ENCODE results near the gene MUC15. TPM values are rescaled to one million over a fixed set of nuclear protein-coding genes. Genes with fewer than 3 reads are reported as not detected.
"Not testable (repeated sequence)": the region's sequence is repeated elsewhere in the genome, so short reads cannot be mapped to it uniquely, and the experiment has no call there.

MUC15 gene, protein sequence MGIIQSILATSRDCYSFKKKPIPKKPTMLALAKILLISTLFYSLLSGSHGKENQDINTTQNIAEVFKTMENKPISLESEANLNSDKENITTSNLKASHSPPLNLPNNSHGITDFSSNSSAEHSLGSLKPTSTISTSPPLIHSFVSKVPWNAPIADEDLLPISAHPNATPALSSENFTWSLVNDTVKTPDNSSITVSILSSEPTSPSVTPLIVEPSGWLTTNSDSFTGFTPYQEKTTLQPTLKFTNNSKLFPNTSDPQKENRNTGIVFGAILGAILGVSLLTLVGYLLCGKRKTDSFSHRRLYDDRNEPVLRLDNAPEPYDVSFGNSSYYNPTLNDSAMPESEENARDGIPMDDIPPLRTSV
- not detected for total RNA-seq

DNA sequence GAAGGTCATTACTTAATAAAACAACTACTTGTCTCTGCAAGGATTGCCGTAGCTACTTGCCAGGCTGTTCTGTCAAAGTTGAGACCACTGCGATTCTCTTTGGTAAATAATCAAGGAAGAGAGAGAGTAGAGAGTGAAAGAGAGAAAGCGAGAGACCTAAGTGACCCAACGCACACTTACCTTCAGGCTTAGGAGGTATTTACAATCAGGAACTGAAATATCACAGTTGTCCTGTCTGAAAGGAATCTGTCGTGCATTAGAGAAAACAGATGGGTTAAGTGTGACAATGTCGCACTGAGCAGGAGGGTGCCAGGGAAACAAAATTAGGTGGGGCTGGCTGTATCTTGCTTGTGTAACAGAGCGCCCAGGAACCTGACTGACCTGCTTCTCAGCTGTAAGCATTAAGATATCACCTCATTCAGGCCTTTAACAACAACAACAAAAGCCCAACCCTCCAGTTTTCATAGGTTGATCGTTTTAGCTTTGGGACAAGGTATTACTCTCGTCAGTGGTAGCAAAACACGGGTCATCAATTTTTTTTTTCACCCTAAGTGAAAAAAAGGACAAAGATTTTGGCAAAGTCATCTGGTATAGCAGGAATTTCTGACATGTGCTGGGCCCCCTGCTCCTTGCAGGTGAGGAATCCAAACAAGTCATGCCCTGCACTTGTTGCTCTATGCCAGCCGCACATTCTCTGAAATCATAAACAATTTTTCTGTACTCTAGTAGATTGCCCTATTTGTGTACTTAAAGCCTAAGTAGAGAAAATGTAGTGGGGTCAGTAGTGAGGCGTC lies at the start of gene MUC15:
Gene MUC15, minus strand, starts transcription at position 403 of the 794 bp plus-strand sequence. CDS start 5,169 bp downstream, outside the sequence.
- ChIA-PET CTCF (no interaction called here), POLR2A (no interaction called here)
- Mint-ChIP-seq H3K27me3 (no peaks in the 10 kb centered on the region), H3K9me3 (no peaks in the 10 kb centered on the region), H3K27ac (no peak within 1 kb of the TSS), H3K4me1 (ENCODE audit: low read depth) (no peaks in the 10 kb centered on the region), H3K36me3 (no peaks in the 10 kb centered on the region), H3K4me3 (no peak within 1 kb of the TSS)
- DNase-seq = no peak
- intact Hi-C loops (cut with micrococcal nuclease) = no loop called here

DNA sequence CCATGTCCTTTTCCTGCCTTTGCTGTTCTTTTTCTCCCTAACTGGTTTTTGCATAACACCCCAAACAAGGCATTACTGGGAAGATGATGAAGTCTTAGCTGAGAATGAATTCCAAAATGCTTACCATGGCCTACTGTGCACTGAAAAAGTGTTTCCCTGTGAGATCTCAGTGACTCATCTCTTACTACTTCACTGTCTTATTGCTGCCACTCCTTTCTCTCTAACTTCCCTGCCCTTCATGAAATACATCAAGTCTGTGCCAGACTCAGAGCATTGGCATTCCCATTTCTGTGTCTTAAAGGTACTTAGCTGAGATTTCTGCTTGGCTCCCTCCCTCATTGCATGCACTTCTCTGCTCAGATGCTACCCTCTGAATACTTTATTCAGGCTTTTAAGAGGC lies 49.1 kb upstream of the MUC15 start:
- POLR2A ChIA-PET = no interaction called here
- Mint-ChIP-seq H3K4me3 (no peak overlapping the region), H3K4me1 (ENCODE audit: low read depth) (no peaks in the 10 kb centered on the region), H3K9me3 (peaks cover 2% of the 10 kb centered on the region), H3K36me3 (no peaks in the 10 kb centered on the region), H3K27ac (no peak overlapping the region), H3K27me3 (no peaks in the 10 kb centered on the region)
- DNase-seq = no peak
- intact Hi-C loops (cut with micrococcal nuclease) = no loop called here
- CTCF ChIA-PET = no interaction called here

DNA sequence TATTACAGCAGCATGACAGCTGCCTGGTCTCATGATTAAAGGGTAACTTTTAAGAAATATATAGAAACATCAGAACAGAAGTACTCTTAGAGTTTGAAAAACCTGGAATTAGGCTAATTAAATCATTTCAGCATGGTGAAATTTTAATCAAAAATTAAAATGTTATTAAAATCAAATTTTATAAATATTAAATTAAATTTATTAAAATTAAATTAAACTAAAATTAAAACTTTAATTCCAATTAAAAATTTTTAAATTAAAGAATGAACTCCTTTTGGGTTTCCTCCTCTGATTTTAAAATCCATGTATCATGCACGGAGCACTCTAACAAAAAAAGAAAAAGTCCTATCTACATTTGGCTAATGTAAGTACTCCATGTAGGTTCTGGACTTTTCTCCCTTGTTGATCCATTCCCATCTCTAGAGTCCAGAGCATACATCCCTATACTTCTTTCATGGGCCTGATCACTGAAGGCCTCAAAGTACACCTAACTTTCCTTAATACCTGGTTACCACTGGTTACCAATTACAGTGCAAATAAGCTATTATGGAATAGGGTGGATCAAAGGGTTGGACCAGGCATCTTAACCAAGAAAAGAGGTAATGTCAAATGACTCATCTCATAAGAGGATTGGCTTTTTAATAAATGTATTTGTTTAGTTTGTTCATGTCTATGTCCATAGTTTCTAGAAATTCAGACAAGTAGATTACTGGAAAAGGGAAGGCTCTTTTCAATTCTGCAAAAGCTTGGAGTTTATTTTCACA lies 48.4 kb upstream of the MUC15 start:
- CTCF ChIA-PET = no interaction called here

DNA sequence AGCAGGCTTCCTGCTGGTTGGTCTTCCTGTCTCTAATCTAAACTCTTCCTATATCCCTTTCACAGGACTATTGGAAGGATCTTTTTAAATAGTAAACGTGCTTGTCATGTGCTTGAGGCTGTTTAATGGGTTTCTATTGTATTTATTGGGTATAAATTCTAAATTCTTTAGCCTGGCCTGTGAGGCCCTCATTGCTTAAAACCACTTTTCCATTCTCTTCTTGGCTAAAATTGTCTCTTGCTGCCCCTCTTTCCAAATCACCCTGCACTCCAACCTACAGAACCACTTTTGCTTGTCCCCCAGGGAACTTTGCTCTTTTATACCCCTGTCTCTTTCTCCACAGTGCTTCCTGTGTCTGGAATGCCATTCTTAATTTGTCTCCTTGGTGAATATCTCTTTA lies 46.4 kb upstream of the MUC15 start:
- Mint-ChIP-seq H3K4me1 (ENCODE audit: low read depth) (no peaks in the 10 kb centered on the region), H3K36me3 (no peaks in the 10 kb centered on the region), H3K4me3 (no peak overlapping the region), H3K9me3 (peaks cover 15% of the 10 kb centered on the region), H3K27ac (no peak overlapping the region), H3K27me3 (no peaks in the 10 kb centered on the region)
- CTCF ChIA-PET = no interaction called here
- POLR2A ChIA-PET = no interaction called here
- no peak for DNase-seq
- intact Hi-C loops (cut with micrococcal nuclease) = no loop called here

More for the DNA sequence above, 48.4 kb upstream of the MUC15 start:
- Mint-ChIP-seq H3K27ac (no peak overlapping the region), H3K9me3 (peaks cover 2% of the 10 kb centered on the region), H3K4me3 (no peak overlapping the region), H3K36me3 (no peaks in the 10 kb centered on the region), H3K4me1 (ENCODE audit: low read depth) (no peaks in the 10 kb centered on the region), H3K27me3 (no peaks in the 10 kb centered on the region)
- POLR2A ChIA-PET = no interaction called here
- intact Hi-C loops (cut with micrococcal nuclease) = no loop called here
- DNase-seq = no peak

DNA sequence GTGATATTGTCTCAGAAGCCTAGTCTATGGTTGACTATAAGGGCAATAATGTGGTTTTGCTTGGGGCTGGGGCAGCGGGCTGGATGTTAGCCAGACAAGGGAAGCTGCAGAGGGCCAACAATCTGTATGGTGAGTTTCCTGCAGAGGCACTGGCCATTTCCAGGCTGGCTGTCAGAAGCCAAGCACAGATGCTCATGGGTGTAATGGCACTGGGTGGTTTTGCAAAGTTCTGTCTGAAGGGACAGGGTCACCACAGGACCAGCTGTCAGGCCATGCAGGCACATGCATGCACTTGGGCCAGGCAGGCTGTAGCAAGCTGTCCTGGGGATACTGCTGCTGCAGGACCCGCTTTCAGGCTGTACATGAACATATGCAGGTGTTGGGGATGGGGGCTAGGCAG lies 41.7 kb upstream of the MUC15 start:
- no peak for DNase-seq
- Mint-ChIP-seq H3K9me3 (peaks cover 20% of the 10 kb centered on the region), H3K4me3 (no peak overlapping the region), H3K27me3 (no peaks in the 10 kb centered on the region), H3K36me3 (no peaks in the 10 kb centered on the region), H3K4me1 (ENCODE audit: low read depth) (no peaks in the 10 kb centered on the region), H3K27ac (no peak overlapping the region)
- intact Hi-C loops (cut with micrococcal nuclease) = no loop called here
- CTCF ChIA-PET = no interaction called here
- POLR2A ChIA-PET = no interaction called here

DNA sequence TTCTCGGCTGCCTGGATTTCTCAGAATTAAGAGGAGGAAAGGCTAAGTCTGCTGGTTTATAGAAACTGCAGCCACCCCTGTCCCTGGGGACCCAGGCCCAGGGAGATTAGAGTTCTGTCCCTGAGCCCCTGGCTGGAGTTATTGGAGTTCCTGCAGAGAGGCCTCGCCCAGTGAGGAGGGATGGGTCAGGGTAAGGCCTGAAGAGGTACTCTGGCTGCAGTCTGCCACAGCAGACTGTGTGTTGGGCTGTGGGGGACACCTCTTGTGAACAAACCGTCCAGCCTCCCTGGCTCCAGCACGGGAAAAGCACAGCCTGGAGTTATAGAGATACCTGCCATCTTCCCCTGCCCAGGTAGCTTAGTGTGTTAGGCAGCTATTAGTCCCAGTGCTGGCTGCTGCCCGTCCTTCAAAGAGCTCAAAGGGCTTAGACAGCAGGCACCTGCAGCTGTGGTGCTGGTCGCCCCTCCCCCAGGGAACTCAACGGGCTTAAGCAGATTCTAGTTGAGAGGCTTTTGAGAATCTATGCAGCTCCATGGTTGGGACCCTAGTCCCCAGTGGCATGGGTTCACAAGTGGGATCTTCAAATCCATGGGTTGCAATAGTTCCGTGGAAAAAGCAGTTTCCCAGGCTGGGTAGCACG lies 36.6 kb upstream of the MUC15 start:
- Mint-ChIP-seq H3K36me3 (no peaks in the 10 kb centered on the region), H3K4me1 (ENCODE audit: low read depth) (no peaks in the 10 kb centered on the region), H3K4me3 (no peak overlapping the region), H3K27me3 (no peaks in the 10 kb centered on the region), H3K27ac (no peak overlapping the region), H3K9me3 (peaks cover 36% of the 10 kb centered on the region)
- ChIA-PET POLR2A (no interaction called here), CTCF (no interaction called here)
- DNase-seq = no peak
- intact Hi-C loops (cut with micrococcal nuclease) = no loop called here

DNA sequence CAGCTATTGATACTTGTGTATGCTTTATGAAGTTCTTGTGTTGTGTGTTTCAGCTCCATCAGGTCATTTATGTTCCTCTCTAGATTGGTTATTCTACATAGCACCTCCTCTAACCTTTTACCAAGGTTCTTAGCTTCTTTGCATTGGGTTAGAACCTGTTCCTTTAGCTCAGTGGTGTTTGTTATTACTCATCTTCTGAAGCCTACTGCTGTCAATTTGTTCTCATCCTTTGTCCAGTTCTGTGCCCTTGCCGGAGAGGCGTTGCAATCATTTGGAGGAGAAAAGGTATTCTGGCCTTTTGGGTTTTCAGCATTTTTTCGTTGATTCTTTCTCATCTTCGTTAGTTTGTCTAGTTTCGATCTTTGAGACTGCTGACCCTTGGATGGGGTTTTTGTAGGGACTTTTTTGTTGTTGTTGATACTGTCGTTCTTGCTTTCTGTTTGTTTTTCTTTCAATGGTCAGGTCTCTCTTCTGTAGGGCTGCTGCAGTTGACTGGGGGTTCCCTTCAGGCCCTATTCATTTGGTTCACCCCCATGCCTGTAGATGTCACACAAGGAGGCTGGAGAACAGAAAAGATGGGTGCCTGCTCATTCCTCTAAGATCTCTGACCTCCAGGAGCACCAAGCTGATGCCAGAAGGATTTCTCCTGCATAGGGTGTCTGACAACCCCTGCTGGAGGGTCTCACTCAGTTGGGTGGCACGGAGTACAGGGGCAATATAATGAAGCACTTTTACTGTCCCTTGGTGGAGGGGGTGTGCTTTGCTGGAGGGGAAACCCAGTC lies 35.9 kb upstream of the MUC15 start:
- DNase-seq = no peak
- Mint-ChIP-seq H3K27me3 (no peaks in the 10 kb centered on the region), H3K27ac (no peak overlapping the region), H3K36me3 (no peaks in the 10 kb centered on the region), H3K4me1 (ENCODE audit: low read depth) (no peaks in the 10 kb centered on the region), H3K9me3 (peaks cover 31% of the 10 kb centered on the region), H3K4me3 (no peak overlapping the region)
- POLR2A ChIA-PET = no interaction called here
- CTCF ChIA-PET = no interaction called here
- intact Hi-C loops (cut with micrococcal nuclease) = no loop called here

DNA sequence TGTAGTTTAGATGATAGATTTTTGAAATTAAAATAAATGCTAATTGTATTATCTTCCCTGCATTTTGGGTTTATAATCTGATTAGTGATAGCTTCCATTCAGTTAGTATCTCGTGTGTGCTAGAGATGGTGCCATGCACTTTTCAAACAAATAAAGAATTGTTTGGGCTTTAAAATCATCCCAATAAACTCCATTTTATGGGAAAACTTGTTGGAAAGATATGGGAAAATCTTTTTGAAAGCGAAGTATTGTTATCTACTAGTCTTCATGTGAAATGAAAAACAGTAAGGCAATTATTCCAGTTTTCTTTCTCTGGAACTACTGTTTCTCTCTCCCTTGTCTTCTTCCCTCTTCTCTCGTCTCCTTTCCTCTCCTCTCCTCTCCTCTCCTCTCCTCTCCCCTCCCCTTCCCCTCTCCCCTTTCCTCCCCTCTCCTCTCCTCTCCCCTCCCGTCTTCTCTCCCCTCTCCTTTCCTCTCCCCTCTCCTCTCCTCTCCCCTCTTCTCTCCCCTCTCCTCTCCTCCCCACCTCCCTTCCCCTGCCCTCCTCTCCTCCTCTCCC lies 27.9 kb upstream of the MUC15 start:
- ChIA-PET CTCF (no interaction called here), POLR2A (no interaction called here)
- intact Hi-C loops (cut with micrococcal nuclease) = no loop called here
- peaks cover 12% of the 10 kb centered on the region for H3K9me3 Mint-ChIP-seq
- no peak overlapping the region for H3K4me3 Mint-ChIP-seq
- H3K27me3 Mint-ChIP-seq = no peaks in the 10 kb centered on the region
- no peaks in the 10 kb centered on the region for H3K36me3 Mint-ChIP-seq
- H3K4me1 Mint-ChIP-seq (ENCODE audit: low read depth) = no peaks in the 10 kb centered on the region
- no peak for DNase-seq
- no peak overlapping the region for H3K27ac Mint-ChIP-seq

DNA sequence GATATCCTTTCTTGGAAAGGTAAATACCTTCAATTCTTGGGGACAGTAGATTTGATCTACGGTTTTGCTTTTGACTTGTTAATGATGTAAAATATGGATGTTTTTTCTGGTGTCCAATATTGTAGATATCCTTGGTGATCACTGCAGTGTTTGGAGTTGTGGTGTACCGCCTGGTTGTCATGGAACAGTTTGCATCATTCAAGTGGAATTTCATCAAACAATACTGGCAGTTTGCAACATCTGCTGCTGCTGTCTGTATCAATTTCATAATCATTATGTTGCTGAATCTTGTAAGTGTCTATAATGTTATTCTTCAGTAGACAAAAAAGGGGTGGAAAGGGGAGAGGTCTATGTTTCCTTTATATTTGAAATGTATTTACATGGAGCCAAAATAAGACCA lies 27.4 kb upstream of the MUC15 start:
- DNase-seq = no peak
- Mint-ChIP-seq H3K4me1 (ENCODE audit: low read depth) (no peaks in the 10 kb centered on the region), H3K27ac (no peak overlapping the region), H3K9me3 (peaks cover 15% of the 10 kb centered on the region), H3K27me3 (no peaks in the 10 kb centered on the region), H3K36me3 (no peaks in the 10 kb centered on the region), H3K4me3 (no peak overlapping the region)
- ChIA-PET CTCF (no interaction called here), POLR2A (no interaction called here)
- intact Hi-C loops (cut with micrococcal nuclease) = no loop called here

DNA sequence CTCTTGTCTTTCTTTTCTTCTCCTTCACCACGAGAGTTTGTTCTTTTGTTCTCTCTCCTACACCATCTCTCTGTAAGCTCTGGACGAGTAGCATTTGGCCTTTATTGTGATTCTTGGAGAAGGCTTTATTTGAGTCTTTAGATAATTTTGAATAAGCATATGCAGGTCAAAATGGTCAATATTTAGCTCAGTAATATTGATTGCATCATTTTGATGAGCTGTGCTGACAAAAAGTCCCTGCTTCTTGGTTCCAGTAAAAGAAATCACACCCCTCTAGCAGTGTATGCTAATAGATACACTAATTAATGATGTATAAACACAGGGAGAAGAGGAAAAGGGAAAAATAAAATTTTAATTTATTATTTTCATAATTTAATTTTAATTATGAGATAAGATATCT lies 25.8 kb upstream of the MUC15 start:
- Mint-ChIP-seq H3K27me3 (no peaks in the 10 kb centered on the region), H3K27ac (no peak overlapping the region), H3K9me3 (peaks cover 11% of the 10 kb centered on the region), H3K4me3 (no peak overlapping the region), H3K36me3 (no peaks in the 10 kb centered on the region), H3K4me1 (ENCODE audit: low read depth) (no peaks in the 10 kb centered on the region)
- DNase-seq = no peak
- ChIA-PET CTCF (no interaction called here), POLR2A (no interaction called here)
- intact Hi-C loops (cut with micrococcal nuclease) = no loop called here

DNA sequence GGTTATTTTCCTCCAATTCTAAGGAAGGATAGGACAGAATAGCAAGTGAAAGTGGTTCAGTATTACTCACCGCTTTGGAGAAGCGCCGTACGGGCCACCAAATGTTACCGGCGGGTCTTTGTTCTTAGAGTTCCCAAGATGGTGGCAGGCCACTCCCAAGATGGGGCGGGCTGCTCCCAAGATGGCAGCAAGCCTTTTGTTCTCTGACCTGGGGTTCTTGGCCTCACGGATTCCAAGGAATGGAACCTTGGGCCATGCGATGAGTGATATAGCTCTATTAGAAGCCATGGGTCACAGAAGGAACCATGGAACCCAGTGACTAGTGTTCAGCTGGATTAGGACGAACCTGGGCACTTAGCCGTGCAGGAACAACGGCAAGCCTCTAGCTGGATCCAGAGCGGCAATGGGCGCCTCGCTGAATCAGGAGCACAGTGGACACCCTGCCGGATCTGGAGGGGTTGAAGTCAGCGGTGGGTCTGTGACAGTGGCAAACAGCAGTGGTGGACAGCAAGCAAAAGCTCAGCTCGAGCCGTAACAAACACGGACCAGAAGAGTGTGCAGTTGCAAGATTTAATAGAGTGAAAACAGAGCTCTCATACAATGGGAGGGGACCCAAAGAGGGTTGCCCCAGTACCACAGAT lies 25.1 kb upstream of the MUC15 start:
- H3K4me1 Mint-ChIP-seq (ENCODE audit: low read depth); H3K4me3 Mint-ChIP-seq; H3K27me3 Mint-ChIP-seq; DNase-seq; H3K36me3 Mint-ChIP-seq; CTCF ChIA-PET; POLR2A ChIA-PET; intact Hi-C loops (cut with micrococcal nuclease); H3K27ac Mint-ChIP-seq: not testable (repeated sequence)
- H3K9me3 Mint-ChIP-seq = peaks cover 16% of the 10 kb centered on the region
